ENCODE measurements around the gene MYO7B. TPM values are rescaled to one million over a fixed set of nuclear protein-coding genes. Genes with fewer than 3 reads are reported as not detected.
"Not testable (repeated sequence)": the region's sequence is repeated elsewhere in the genome, so short reads cannot be mapped to it uniquely, and the experiment has no call there.

The MYO7B gene
- total and polyA plus RNA-seq, 9 donors: 0.05 to 0.95 (median 0.25) TPM; not detected in 3

GRCh38 chr2:127570282-127571250 lies 35.1 kb downstream of the MYO7B start:
- 30 to 37% (median 37%) methylated on average over 18 of the region's 18 CpGs for WGBS, 3 donors
- intact Hi-C loops (cut with DNase I): no loop called here
- TF ChIP-seq CTCF (IDR thresholded peaks at IDR 0.05) (no peak), EP300 (IDR thresholded peaks at IDR 0.05) (no peak), POLR2A (IDR thresholded peaks at IDR 0.05) (no peak)
- Histone ChIP-seq H3K4me3 (no peak overlapping the region), H3K27me3 (no peaks in the 10 kb centered on the region), H3K9me3 (no peaks in the 10 kb centered on the region), H3K36me3 (no peaks in the 10 kb centered on the region), H3K27ac (no peak overlapping the region), H3K4me1 (ENCODE audit: insufficient read depth) (peaks cover 5% of the 10 kb centered on the region)
- peak in 1 of 5 donors; percentile 59 for DNase-seq

GRCh38 chr2:127572352-127572751 lies 36.9 kb downstream of the MYO7B start:
- H3K27ac ChIP-seq; H3K36me3 ChIP-seq; H3K4me1 ChIP-seq (ENCODE audit: insufficient read depth); intact Hi-C loops (cut with DNase I); H3K4me3 ChIP-seq; H3K27me3 ChIP-seq; DNase-seq; H3K9me3 ChIP-seq: not testable (repeated sequence)
- WGBS, 3 donors: 92 to 97% (median 94%) methylated on average over 2 of the region's 2 CpGs

- Histone ChIP-seq H3K36me3 (no peaks in the 10 kb centered on the region), H3K27me3 (no peaks in the 10 kb centered on the region), H3K9me3 (no peaks in the 10 kb centered on the region), H3K4me3 (no peak overlapping the region), H3K4me1 (ENCODE audit: insufficient read depth) (peaks cover 5% of the 10 kb centered on the region), H3K27ac (no peak overlapping the region)
- intact Hi-C loops (cut with DNase I): no loop called here
- TF ChIP-seq POLR2A (IDR thresholded peaks at IDR 0.05) (no peak), CTCF (IDR thresholded peaks at IDR 0.05) (no peak), EP300 (IDR thresholded peaks at IDR 0.05) (no peak)
- DNase-seq: no peak
- WGBS, 3 donors: 86 to 94% (median 93%) methylated on average over 5 of the region's 5 CpGs
These were observed 37.4 kb downstream of the MYO7B start for GRCh38 chr2:127572841-127573240.

- TF ChIP-seq POLR2A (IDR thresholded peaks at IDR 0.05): no peak
- no peak for TF ChIP-seq EP300 (IDR thresholded peaks at IDR 0.05)
- no peak for TF ChIP-seq CTCF (IDR thresholded peaks at IDR 0.05)
- 85 to 91% (median 90%) methylated on average over 6 of the region's 6 CpGs for WGBS, 3 donors
- Histone ChIP-seq H3K27ac (no peak overlapping the region), H3K4me3 (no peak overlapping the region), H3K36me3 (no peaks in the 10 kb centered on the region), H3K4me1 (ENCODE audit: insufficient read depth) (peaks cover 5% of the 10 kb centered on the region), H3K27me3 (no peaks in the 10 kb centered on the region), H3K9me3 (no peaks in the 10 kb centered on the region)
- intact Hi-C loops (cut with DNase I): no loop called here
- peak in 1 of 5 donors; percentile 10 for DNase-seq
These were observed 37.8 kb downstream of the MYO7B start for GRCh38 chr2:127573298-127573697.

GRCh38 chr2:127573771-127574170 lies 38.3 kb downstream of the MYO7B start:
- WGBS, 3 donors: 87 to 92% (median 89%) methylated on average over 17 of the region's 17 CpGs
- H3K4me3 ChIP-seq: no peak overlapping the region
- no peak for TF ChIP-seq POLR2A (IDR thresholded peaks at IDR 0.05)
- no peak for TF ChIP-seq EP300 (IDR thresholded peaks at IDR 0.05)
- no peak for TF ChIP-seq CTCF (IDR thresholded peaks at IDR 0.05)
- intact Hi-C loops (cut with DNase I): no loop called here
- H3K9me3 ChIP-seq: no peaks in the 10 kb centered on the region
- H3K36me3 ChIP-seq: no peaks in the 10 kb centered on the region
- H3K27ac ChIP-seq: no peak overlapping the region
- H3K27me3 ChIP-seq: no peaks in the 10 kb centered on the region
- DNase-seq: peak in 1 of 5 donors; percentile 14
- H3K4me1 ChIP-seq (ENCODE audit: insufficient read depth): peaks cover 5% of the 10 kb centered on the region
